Mesothelial cell of epicardium (in vitro differentiated cells): ENCODE measurements around the gene KRTAP12-4. TPM values are rescaled to one million over a fixed set of nuclear protein-coding genes. Genes with fewer than 3 reads are reported as not detected.

Source experiments
- DNase-seq, 2 experiments: peaks; one replicate each; pipeline ENCODE4 v3.0.0; 2021; ENCODE audit warnings: low spot score in 2 of 2; ENCODE audit not compliant: unreplicated experiment in 2 of 2
- H3K27ac Mint-ChIP-seq: 2 replicates; pipeline ENCODE4 v1.8.0; 2021; ENCODE audit warnings: mixed read lengths
- H3K27me3 Mint-ChIP-seq: 2 replicates; pipeline ENCODE4 v1.8.0; 2021; ENCODE audit warnings: low read depth, mixed read lengths
- H3K36me3 Mint-ChIP-seq: 2 replicates; pipeline ENCODE4 v1.8.0; 2021; ENCODE audit warnings: mixed read lengths
- H3K4me1 Mint-ChIP-seq: 2 replicates; pipeline ENCODE4 v1.8.0; 2021; ENCODE audit warnings: mixed read lengths
- H3K4me3 Mint-ChIP-seq: 2 replicates; pipeline ENCODE4 v1.8.0; 2021; ENCODE audit warnings: mild to moderate bottlenecking, moderate library complexity, mixed read lengths
- H3K9me3 Mint-ChIP-seq: 2 replicates; pipeline ENCODE4 v1.8.0; 2021; ENCODE audit warnings: mixed read lengths
- total RNA-seq: library from RNA; stranded (reverse); gene quantifications from 3 replicates; pipeline ENCODE4 v1.2.1, GENCODE V29; 2021
- TF ChIP-seq, protein P1 (sequence below): fragments of 200-600 bp; sonication (generic); IDR thresholded peaks from one replicate; pipeline ENCODE4 v1.5.0; 2021; ENCODE audit warnings: antibody characterized with exemption; ENCODE audit not compliant: unreplicated experiment

The KRTAP12-4 gene
- total RNA-seq, 1 donor from 2014 or later: not detected

- no peak overlapping the region for H3K27ac Mint-ChIP-seq
- TF ChIP-seq, protein P1, sequence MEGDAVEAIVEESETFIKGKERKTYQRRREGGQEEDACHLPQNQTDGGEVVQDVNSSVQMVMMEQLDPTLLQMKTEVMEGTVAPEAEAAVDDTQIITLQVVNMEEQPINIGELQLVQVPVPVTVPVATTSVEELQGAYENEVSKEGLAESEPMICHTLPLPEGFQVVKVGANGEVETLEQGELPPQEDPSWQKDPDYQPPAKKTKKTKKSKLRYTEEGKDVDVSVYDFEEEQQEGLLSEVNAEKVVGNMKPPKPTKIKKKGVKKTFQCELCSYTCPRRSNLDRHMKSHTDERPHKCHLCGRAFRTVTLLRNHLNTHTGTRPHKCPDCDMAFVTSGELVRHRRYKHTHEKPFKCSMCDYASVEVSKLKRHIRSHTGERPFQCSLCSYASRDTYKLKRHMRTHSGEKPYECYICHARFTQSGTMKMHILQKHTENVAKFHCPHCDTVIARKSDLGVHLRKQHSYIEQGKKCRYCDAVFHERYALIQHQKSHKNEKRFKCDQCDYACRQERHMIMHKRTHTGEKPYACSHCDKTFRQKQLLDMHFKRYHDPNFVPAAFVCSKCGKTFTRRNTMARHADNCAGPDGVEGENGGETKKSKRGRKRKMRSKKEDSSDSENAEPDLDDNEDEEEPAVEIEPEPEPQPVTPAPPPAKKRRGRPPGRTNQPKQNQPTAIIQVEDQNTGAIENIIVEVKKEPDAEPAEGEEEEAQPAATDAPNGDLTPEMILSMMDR: no peak
- H3K36me3 Mint-ChIP-seq: no peaks in the 10 kb centered on the region
- peaks cover 40% of the 10 kb centered on the region for H3K9me3 Mint-ChIP-seq
- DNase-seq: no peak
- H3K4me1 Mint-ChIP-seq: no peaks in the 10 kb centered on the region
- H3K27me3 Mint-ChIP-seq: no peaks in the 10 kb centered on the region
- H3K4me3 Mint-ChIP-seq: no peak overlapping the region
These were observed 28.7 kb downstream of the KRTAP12-4 start for GRCh38 chr21:44625756-44626155.

GRCh38 chr21:44623575-44623974, 30.9 kb downstream of the KRTAP12-4 start:
- no peaks in the 10 kb centered on the region for H3K27me3 Mint-ChIP-seq
- no peaks in the 10 kb centered on the region for H3K36me3 Mint-ChIP-seq
- no peak overlapping the region for H3K27ac Mint-ChIP-seq
- no peak for DNase-seq
- peaks cover 52% of the 10 kb centered on the region for H3K9me3 Mint-ChIP-seq
- no peaks in the 10 kb centered on the region for H3K4me1 Mint-ChIP-seq
- TF ChIP-seq, protein P1: no peak
- no peak overlapping the region for H3K4me3 Mint-ChIP-seq

DNA sequence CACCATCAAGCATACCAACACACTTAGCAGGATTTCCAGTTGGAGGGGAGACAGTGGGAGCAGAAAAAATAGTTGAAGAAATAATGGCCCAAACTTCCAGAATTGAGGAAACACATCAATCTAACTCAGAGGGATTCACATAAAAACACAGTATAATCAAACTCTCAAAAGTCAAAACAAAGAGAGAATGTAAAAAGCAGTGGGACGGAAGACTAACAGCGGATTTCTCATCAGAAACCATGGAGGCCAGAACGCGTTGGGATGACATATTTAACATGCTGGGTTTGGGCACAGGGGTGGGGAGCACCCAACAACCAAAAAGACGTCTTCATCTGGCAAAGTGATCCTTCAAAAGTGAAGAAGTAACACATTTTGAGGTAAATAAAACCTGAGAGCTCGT, 34.6 kb downstream of the KRTAP12-4 start:
- TF ChIP-seq, protein P1: no peak
- Mint-ChIP-seq H3K27ac (no peak overlapping the region), H3K9me3 (peaks cover 50% of the 10 kb centered on the region), H3K4me1 (no peaks in the 10 kb centered on the region), H3K36me3 (no peaks in the 10 kb centered on the region), H3K27me3 (no peaks in the 10 kb centered on the region), H3K4me3 (no peak overlapping the region)
- DNase-seq: no peak

- H3K27ac Mint-ChIP-seq: no peak overlapping the region
- no peak overlapping the region for H3K4me3 Mint-ChIP-seq
- H3K4me1 Mint-ChIP-seq: no peaks in the 10 kb centered on the region
- DNase-seq: no peak
- TF ChIP-seq, protein P1: no peak
- no peaks in the 10 kb centered on the region for H3K27me3 Mint-ChIP-seq
- H3K36me3 Mint-ChIP-seq: no peaks in the 10 kb centered on the region
- H3K9me3 Mint-ChIP-seq: peaks cover 40% of the 10 kb centered on the region
These were observed 35.5 kb downstream of the KRTAP12-4 start for GRCh38 chr21:44618909-44619308.

DNA sequence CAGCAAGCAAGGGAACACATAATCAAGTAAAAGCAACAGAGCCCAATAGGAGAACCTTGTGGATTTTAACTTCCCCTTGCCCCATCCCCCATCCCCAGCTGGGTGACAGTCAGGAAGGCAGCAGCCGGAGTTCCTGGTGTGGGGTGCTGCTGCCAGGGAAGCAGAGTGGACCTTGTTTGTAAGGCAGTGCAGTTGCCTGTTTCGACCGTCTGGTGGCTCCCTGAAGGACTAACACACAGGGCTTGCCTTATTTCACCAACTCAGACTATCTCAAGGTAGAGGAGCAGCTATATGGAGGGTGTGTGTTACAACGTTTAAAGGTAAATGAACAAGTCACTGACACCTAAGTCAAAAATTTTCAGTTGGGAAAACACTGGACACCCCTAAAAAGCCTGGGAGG, 36.0 kb downstream of the KRTAP12-4 start:
- H3K4me1 Mint-ChIP-seq: no peaks in the 10 kb centered on the region
- no peaks in the 10 kb centered on the region for H3K36me3 Mint-ChIP-seq
- peaks cover 36% of the 10 kb centered on the region for H3K9me3 Mint-ChIP-seq
- DNase-seq: no peak
- no peaks in the 10 kb centered on the region for H3K27me3 Mint-ChIP-seq
- TF ChIP-seq, protein P1: no peak
- no peak overlapping the region for H3K4me3 Mint-ChIP-seq
- no peak overlapping the region for H3K27ac Mint-ChIP-seq

GRCh38 chr21:44617071-44617501, 37.4 kb downstream of the KRTAP12-4 start:
- no peak overlapping the region for H3K27ac Mint-ChIP-seq
- H3K36me3 Mint-ChIP-seq: no peaks in the 10 kb centered on the region
- no peak overlapping the region for H3K4me3 Mint-ChIP-seq
- no peak for DNase-seq
- peaks cover 23% of the 10 kb centered on the region for H3K9me3 Mint-ChIP-seq
- H3K4me1 Mint-ChIP-seq: no peaks in the 10 kb centered on the region
- TF ChIP-seq, protein P1: no peak
- H3K27me3 Mint-ChIP-seq: no peaks in the 10 kb centered on the region
